HG02610 (cell line): ENCODE data around the gene CLN5.
"Not testable (repeated sequence)": the region's sequence is repeated elsewhere in the genome, so short reads cannot be mapped to it uniquely, and the experiment has no call there.

Source experiments
- ATAC-seq: cut with Tn5 transposase; IDR thresholded peaks from one replicate; pipeline ENCODE4 v1.9.1; 2021; ENCODE audit warnings: mild to moderate bottlenecking, moderate library complexity; ENCODE audit not compliant: unreplicated experiment

Gene CLN5

DNA sequence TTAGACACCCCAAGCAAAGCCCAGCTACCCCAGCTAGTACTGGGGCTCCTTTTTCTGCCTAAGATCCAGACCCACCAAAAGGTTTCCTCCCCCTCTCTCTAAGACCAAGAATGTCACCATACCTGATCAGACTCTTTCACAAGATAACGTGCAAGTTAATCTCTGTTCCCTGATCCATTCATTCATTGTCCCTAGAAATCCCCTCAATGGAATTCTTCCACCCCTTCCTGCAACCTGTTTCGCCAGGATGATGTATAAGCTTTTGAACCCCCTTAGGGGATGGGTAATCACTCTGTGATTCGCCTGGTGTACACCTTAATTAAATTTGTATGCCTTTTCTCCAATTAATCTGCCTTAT is 17.3 kb upstream of the CLN5 start:
- no peak for ATAC-seq

DNA sequence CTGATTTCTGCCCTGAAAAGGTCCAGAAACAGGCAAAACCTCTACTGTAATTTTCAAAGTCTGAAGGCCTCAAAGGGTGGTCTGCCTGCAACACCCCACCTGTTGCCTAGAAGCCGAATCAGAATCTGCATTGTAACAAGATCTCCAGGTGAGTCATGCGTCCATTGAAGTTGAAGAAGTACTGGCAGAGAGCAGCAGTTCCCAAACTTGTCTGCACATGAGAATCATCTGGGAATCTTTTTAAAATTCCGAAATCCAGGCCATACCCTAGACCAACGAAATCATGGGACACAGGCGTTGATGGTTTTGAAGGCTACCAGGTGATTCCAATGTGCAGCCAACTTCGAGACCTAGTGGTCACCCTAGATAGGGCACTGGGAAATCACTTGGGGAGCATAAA is 16.0 kb upstream of the CLN5 start:
- ATAC-seq = no peak

DNA sequence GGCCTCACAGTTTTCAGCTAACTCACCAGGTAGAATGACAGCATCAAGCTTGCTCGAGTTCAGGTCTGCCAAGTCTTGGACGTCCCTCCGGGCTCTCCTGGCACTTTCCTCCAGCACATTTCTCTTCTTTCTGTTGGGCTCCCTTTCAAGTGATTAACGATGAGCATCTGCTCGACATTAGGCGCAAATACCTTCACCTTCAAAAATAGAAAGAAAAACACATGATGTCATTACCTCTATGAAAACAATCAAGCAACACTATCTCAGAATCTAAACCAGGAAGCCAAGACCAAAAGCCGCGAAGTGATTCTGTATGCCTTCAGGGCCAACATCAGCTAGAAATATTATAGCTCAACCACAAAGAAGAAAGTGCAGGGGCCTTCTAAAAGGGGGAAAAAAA is 15.4 kb upstream of the CLN5 start:
- ATAC-seq = no peak

DNA sequence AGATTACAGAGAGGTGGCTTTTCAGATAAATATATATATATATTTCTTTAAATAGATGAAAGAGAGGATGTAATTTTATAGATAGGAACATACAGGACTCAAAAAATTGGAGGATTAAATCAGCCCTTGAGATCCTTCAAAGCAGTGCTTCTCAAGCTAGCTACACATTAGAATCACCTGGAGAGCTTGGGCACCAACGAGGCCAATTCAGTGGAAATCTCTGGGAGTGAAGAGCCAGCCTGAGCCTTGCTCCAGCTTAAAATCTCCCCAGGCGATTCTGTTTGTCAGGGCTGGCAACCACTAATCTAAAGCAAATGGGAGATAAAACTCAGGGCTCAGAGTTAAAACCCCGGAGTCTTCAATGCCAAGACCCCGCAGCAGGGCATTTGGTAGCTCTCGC is 15.0 kb upstream of the CLN5 start:
- no peak for ATAC-seq

DNA sequence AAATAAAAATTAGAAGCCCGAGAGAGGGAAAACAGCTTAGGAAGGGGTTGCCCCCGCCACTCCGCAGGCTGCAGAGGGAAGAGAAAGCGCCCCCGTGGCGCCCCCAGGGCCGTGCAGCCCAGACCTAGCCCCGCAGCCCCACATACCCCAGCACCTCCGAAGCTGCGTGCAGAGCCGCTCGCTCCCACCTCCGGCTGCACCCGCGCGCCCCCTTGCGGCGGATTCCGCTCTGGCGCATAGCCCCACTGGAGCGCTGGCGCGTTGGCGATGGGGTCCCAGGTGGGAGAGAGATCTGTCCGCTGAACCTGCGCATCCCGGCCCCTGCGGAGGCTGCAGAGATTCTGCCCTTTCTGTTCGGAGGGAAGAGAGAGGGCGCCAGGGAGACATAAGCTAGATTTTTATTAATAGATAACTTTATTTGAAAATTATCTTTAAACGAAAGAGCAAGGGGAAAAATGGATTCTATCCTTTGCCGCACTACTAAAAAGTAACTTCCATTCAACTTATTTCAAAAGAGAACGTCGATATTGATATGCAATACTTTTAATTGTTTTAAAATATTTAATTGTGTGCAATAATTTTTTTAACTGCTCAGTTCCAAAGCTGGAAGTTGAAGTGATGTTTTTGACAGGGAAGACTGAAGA is 11.7 kb upstream of the CLN5 start:
- ATAC-seq = peak; percentile 99

DNA sequence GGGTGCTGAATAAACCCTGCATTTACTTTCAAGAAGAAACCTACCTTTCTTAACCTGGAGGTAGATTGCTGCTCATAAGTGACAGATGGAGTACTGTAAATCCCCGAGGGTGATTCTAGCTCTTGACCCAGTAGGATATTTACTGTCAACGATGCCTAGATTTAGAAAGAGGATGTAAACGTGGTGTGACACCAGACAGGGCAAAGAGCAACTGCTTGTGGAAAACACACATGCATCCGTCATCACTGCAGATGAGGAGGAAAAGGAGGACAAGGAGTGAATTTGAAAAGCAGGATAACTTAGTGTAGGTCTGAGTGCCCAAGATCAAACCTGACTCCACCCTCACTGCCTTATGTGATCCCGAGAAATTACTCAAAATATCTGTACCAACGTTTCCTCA is 9.8 kb upstream of the CLN5 start:
- ATAC-seq = no peak

DNA sequence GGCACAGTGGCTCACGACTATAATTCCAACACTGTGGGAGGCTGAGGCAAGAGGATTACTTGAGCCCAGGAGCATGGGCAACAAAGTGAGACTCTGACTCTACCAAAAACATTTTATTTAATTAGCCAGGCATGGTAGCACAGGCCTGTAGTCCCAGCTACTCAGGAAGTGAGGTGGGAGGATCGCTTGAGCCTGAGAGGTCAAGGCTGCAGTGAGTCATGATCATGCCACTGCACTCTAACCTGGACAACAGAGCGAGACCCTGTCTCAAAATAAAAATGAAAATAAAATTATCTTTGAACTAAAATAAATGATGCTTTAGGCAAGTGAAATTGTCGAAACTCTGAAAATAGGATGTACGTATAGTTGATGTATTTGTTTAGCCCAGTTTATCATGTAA is 8.2 kb upstream of the CLN5 start:
- ATAC-seq = no peak

DNA sequence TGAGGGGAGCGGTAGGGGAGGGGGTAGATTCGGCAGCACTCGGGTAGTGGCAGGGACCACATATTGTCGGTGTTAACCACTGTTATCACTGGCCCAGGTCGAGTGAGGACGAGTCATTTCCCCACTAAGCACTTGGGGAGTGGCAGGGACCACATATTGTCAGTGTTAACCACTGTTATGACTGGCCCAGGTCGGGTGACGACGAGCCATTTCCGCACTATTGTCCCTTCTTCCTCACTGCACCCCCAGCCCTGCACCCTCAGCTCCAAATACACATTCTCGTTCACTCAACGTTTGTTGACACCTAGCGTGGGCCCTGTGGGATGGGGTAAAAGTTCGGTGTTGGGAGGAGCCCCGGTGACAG is 467 bp upstream of the CLN5 start:
- peak; percentile 84 for ATAC-seq

DNA sequence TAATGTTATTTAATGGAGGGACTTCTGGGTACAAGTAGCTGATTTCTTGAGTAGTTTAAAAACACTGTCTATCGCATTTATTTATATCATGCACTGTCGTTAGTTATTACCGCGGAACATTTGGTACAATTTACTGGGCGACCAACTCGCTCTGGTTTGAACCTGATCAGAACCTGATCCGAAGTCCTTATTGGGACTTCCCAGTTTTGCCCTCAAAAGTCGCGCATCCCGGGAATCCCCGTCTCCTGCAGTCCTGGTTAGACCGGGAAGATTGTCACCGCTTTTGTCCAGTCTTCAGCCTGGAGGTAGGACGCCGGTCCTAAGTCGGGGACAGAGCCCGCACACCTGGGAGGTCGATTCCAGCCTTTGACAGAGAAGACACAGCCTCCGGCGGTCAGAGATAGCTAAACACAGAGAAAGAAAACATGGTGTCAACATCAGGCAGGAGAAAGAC is 694 bp downstream of the CLN5 start:
- no peak for ATAC-seq

DNA sequence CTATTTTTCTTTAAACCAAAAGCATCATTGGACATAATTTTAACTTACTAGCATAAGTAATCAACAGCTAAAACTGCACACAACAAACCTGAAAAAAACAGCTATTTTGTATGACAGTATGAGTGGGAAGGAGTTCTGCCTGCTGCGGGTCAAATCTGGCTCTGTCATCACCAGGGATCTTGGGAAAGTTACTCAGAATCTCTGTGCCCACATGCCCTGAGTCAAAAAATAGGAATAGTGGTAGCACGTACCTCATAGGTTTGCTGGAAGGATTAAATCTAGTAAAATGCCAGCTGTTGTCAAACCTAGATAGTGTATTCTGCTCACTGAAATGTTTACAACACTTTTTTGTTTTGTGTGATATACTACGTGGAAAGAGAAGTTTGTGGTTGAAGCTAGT is 1.1 kb downstream of the CLN5 start:
- ATAC-seq = no peak

DNA sequence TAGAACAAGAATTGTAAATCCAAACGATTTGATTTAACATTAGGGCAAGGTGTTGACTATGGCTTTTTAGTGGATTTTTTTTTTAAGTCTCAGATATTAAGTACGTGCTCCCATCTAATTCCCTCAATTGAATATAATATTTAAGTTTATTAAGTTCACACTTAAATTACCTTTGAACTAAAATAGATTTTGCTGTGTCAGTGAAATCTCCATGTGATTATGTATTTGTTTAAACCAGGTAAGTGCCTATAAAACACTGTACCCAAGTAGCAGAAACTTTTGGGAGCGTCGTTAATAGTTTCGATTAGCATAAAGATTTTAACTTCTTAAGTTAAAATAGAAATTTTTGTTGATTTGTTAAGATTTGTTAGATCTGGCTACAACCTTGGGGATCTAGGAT is 1.6 kb downstream of the CLN5 start:
- no peak for ATAC-seq

DNA sequence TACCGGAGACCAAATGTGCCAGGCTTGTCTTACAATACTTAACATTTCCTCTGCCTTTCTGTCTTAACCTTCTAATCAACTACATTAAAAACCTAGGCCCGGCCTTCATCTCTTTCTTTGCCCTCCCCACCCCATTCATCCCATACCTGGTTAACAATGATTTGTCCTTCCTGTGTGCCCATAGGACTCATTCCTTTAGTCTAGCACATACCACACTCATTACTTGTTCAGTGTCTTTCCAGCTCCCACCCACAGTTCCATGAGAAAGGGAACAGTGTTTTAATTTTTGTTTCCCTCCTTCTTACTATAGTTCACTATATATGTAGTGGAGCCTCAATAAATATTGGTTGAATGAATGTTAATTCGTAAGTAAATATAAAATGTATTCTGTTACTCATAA is 2.4 kb downstream of the CLN5 start:
- ATAC-seq = no peak

DNA sequence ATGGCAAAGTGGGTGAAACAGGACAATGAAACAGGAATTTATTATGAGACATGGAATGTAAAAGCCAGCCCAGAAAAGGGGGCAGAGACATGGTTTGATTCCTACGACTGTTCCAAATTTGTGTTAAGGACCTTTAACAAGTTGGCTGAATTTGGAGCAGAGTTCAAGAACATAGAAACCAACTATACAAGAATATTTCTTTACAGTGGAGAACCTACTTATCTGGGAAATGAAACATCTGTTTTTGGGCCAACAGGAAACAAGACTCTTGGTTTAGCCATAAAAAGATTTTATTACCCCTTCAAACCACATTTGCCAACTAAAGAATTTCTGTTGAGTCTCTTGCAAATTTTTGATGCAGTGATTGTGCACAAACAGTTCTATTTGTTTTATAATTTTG is 8.6 kb downstream of the CLN5 start:
- ATAC-seq = no peak

DNA sequence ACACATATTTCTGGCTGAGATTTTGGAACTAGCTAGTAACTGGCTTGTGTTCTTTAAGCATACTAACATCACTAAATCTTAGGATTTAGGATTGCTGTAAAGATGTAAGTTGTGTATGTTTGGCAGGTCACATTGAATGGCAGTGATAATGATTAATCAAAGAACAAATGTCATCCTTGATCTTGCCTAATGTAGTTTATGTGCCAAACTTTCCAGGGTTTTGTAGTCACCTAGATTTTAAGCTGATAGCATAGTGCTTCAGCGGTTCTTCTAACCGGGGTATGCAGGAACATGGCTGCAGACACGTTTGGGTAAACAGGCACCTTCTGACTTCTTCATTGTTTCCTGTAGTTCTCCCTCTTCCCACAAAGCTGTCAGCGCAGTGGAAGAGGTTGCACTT is 9.7 kb downstream of the CLN5 start:
- no peak for ATAC-seq

DNA sequence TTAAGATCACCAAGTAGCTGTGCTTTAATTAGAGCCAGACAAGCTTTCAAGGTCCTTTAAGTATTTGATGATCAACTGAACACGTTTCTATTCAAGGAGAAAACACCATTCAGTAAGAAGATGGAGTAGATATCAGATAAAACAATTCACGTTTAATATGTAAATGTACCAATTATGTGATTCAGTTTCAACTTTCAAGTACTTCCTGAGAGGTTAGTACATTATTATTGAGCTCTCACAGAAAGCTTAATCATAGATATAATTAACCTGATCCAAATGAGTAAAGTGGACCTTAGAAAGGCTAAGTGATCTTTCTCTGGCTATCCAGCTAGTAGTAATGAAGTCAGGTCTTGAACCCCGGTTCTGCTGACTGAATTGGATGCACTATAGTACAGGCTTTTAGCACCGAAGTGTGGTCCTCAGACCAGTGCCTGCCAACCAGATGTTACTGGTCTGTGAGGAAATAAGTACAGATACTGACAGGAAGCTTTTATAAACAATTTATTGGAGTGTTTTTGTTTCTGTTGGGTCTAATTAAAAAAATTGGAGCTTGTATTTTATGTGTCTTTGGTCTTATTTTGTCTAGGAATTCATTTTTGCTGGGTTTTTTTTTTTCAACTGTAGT is 10.2 kb downstream of the CLN5 start:
- no peak for ATAC-seq

DNA sequence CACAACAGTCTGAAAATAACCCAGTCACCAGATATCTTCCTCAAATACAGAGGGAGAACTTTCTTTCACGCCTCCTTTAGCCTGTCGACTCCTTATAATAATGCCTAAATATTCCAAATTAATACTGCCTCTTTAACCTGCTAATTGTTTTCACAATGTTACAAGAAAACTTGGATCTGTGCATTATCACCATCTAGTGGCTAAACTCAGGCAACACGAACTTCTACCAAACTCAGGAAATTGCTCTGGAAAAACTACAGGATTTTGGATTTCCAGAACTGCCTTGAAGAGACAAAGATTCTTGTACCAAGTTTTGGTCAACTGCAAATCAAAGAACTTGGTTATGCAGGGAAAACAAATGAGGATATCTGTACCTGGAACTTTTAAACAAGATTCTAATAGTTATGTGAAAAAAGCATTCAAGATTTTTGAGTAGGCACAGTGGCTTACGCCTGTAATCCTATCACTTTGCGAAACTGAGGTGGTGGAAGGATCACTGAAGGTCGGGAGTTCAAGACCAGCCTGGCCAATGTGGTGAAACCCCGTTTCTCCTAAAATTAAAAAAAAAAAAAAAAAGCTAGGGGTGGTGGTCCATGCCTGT is 10.8 kb downstream of the CLN5 start:
- no peak for ATAC-seq

DNA sequence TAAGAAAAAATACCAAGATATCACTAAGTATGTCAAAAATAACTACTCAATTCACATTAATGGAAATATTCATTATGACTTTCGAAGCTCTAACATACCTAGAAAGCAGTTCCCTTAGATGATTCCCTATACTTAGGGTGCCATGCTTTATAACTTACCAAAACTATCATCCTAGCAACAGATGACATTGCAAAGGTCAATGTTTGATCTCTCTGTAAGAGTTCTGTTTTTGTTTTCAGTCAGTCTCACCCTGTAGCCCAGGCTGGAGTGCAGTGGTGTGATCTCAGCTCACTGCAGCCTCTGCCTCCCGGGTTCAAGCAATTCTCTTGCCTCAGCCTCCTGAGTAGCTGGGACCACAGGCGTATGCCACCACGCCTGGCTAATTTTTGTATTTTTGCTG is 16.5 kb downstream of the CLN5 start:
- ATAC-seq = peak; percentile 51

DNA sequence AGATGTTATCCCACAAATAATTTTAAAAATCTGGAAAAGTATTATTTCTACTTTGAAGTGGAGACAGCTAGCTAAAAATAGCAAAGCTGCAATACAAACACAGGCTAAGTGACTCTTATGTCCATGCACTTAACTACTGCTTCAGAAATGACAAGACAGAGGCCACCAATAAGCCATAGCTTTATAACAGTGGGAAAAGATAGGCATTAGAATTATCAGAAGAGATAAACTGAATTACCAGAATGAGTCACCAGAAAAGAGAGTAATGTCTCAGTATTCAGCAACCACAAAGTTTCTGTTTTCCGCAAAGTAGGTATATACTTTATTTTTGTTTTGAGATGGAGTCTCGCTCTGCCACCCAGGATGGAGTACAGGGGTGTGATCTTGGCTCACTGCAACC is 17.1 kb downstream of the CLN5 start:
- peak; percentile 68 for ATAC-seq

DNA sequence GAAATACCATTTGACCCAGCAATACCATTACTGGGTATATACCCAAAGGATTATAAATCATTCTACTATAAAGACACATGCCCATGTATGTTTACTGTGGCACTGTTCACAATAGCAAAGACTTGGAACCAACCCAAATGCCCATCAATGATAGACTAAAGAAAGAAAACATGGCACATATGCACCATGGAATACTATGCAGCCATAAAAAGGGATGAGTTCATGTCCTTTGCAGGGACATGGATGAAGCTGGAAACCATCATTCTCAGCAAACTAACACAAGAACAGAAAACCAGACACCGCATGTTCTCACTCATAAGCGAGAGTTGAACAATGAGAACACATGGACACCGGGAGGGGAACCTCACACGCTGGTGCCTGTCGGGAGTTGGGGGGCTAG is 17.8 kb downstream of the CLN5 start:
- not testable (repeated sequence) for ATAC-seq

DNA sequence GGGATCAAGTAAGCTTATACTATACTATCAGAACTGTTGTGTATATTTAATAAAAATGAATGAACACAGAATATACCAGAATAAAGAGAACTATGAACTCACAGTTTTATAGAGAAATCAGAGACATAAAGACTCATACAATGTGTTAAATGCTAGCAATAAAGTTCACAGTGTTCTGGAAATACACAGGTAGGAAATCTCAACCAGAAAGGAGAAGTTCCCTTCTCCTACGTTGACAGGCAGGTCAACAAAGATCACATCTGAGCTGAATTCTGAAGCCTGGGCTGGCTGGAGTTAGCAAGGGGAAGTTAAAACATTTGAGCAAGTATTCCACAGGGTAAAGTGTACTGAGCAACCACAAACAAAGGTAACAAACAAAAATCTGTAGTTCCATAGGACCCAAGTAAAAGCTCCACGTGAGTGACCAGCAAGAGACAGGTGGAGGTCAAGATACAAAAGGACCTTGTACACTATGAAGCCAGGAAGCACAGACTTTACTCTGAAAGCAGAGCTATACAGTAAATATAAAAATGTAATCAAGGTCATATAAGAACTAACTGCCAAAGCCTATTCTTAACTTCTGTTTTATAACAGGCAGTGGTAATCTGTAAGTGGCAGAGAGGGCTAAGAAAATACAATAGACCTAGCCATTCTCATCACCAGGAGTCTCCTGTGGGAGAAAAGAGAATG is 22.1 kb downstream of the CLN5 start:
- no peak for ATAC-seq

DNA sequence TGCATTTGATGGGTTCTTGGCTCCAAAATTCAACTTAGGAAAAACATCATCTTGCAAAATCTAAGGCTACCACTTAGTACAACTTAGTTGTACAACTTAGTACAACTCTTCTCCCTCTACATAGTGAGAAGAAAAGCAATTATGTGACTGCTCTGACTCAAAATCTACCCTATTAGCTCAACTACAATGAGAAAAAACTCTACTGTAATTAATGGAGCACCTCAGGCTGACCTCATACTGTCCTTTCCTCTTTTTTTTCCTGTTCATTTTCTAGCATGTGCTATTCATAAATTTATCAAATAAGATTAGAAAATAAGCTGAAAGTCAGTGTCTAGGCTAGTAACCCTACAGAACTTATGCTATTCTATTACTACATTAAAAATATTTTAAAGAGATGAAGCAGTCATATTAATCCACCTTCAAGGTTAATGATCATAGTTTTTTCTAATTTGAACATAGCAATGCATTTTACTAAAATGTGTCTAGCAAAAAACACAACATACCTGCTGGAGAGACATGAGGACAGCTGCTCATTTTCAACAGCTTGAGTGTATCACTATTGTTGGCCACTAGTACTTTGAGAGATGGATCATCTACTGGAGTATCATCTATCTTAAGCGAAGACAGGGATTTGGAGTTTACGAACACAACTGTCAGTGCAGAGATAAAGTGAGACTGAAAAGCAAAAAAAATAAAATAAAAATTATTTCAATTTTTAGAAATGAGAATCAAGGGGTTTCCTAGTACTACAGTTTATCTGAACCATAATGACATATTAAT is 23.2 kb downstream of the CLN5 start:
- ATAC-seq = no peak
